Measurements from ENCODE around the gene EEF1E1. TPM values are rescaled to one million over a fixed set of nuclear protein-coding genes. Genes with fewer than 3 reads are reported as not detected.

EEF1E1 gene
- total and polyA plus RNA-seq, 9 of the 15 experiments (the other 6 are each of a cell fraction or from before 2014, with no cell fraction given): 135 to 1,355 (median 327) TPM

- TF ChIP-seq MCM7 (IDR thresholded peaks at IDR 0.05) (no peak), STAG1 (CRISPR knock-in tag; IDR thresholded peaks at IDR 0.05; ENCODE audit: borderline replicate concordance) (no peak), ILK (tag; IDR thresholded peaks at IDR 0.05; ENCODE audit: borderline replicate concordance, low read depth) (no peak), CLOCK (CRISPR knock-in tag; IDR thresholded peaks at IDR 0.05; ENCODE audit: borderline replicate concordance) (no peak), CEBPG (CRISPR knock-in tag; IDR thresholded peaks at IDR 0.05) (0 out of 2 replicates have a peak, but pooled peaks have one; percentile 4), CEBPG (tag; conservative IDR thresholded peaks at IDR 0.05 in 1 of 2, IDR thresholded peaks at IDR 0.05 in 1 of 2) (no peak), TCF3 (CRISPR knock-in tag; IDR thresholded peaks at IDR 0.05) (no peak), TAL1 (IDR thresholded peaks at IDR 0.05) (no peak), CBX1 (IDR thresholded peaks at IDR 0.05; ENCODE audit: low read depth) (no peak), LCOR (CRISPR knock-in tag; IDR thresholded peaks at IDR 0.05) (peak; percentile 52; the same call in 1 of the 2 replicates), EZH2 (IDR thresholded peaks at IDR 0.05; ENCODE audit: borderline replicate concordance, low read depth, low read length) (no peak), NCOA4 (IDR thresholded peaks at IDR 0.05; ENCODE audit: partially characterized antibody) (no peak), MIER1 (IDR thresholded peaks at IDR 0.05; ENCODE audit: low read depth) (no peak), CHD4 (IDR thresholded peaks at IDR 0.05; ENCODE audit: insufficient read depth, insufficient replicate concordance, low read depth, low read length, poor library complexity, severe bottlenecking) (no peak), CREB1 (IDR thresholded peaks at IDR 0.05) (peak; percentile 73), CREB1 (CRISPR knock-in tag; IDR thresholded peaks at IDR 0.05) (no peak), ETV5 (CRISPR knock-in tag; IDR thresholded peaks at IDR 0.05; ENCODE audit: low read depth) (no peak), ZEB2 (IDR thresholded peaks at IDR 0.05) (no peak), ZNF395 (CRISPR knock-in tag; IDR thresholded peaks at IDR 0.05) (peak; percentile 94), ZNF311 (CRISPR knock-in tag; IDR thresholded peaks at IDR 0.05) (no peak), CHAMP1 (IDR thresholded peaks at IDR 0.05) (no peak), ZNF174 (CRISPR knock-in tag; IDR thresholded peaks at IDR 0.05) (no peak), MXI1 (IDR thresholded peaks at IDR 0.05; ENCODE audit: low read depth, low read length) (peak; percentile 81)
Observed at GRCh38 chr6:8102122-8102958, at the start of gene EEF1E1 (continued).
